GM20000 (cell line): ENCODE data around the gene CLEC5A.

Source experiments
- DNase-seq: peaks from one replicate; pipeline ENCODE4 v3.0.0; 2012; ENCODE audit warnings: low spot score
- CTCF ChIP-seq: IDR thresholded peaks from 2 replicates; pipeline ENCODE4 v1.5.1; 2012; ENCODE audit warnings: mild to moderate bottlenecking, control low read depth; ENCODE audit errors: extremely low read depth, missing control alignments

Gene CLEC5A

DNA sequence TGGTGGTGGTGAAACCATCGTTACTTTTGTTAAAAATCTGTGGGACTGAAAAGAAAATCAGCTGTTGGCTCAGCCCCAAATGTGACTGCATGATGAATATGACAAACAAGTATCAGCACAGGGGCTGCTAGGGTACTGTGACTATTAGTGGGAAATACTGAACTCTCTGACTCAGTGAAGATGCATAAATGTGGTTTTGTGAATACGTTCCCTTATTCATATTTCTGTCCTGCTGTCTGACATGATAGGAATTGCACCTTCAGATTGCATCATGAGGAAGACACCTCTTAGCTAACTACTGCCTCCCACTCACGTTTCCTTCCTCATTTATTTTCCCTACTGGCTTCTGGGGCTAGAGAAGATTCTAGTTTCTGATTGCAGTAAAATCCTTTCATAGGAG is 1.4 kb downstream of the CLEC5A start:
- no peak for TF ChIP-seq CTCF
- no peak for DNase-seq

- TF ChIP-seq CTCF = no peak
- no peak for DNase-seq
Measured at GRCh38 chr7:141944811-141945210, 2.0 kb downstream of the CLEC5A start.

DNA sequence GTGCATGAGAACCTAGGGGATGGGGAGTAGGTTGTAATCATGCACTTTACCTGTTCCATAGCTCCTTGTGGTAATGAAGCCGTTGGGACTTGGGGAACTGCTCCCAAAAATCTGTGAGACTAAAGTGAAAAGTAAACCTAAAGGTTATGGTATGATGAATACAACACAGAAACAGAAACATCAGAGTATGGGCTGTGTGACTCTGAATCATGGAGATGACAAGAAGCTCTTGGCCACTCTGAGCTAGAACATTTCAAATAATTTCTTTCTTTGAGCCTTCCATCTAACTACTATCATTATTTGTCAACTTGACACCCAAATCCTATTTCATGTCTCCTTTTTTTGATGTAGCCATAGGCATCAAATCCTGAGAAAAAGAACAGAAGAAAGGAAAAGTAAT is 2.9 kb downstream of the CLEC5A start:
- TF ChIP-seq CTCF = no peak
- no peak for DNase-seq

GRCh38 chr7:141941075-141941474 is 5.7 kb downstream of the CLEC5A start:
- no peak for TF ChIP-seq CTCF
- DNase-seq = no peak

DNA sequence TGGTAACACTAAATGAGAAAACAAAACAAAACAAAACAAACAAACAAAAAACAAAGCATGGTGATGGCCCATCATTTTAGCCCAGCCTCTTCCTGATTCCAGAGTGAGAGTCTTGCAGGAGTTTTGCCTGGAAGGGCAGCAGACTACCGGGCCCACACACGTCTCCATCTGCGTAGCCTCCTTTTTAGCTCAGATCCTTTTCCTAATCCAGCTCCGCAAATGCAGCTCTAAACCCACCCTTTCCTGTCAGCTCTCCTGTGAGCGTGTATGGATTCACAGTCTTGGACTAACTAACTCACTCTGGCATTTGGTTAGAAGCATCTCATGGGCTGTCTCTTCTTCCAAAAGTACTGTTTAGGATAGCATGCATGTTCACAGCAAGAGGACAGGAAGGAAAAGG is 16.6 kb downstream of the CLEC5A start:
- no peak for DNase-seq

DNA sequence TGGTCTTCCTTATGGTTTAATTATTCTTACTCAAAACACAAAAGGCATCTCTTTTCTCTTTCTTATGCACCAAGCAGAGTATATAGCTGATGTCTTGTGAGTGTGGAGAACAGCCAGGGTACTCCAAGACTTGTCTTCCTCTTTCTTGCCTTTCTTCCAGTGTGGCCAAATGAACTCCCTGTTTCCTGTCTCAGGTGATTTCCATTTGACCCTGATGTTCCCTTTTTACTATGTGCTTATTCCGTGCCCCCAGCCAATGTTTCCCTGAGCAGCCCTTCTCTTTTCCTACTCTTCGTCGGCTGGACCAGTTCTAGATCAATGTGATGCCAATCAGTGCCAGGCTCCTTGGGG is 18.0 kb downstream of the CLEC5A start:
- no peak for DNase-seq
- no peak for TF ChIP-seq CTCF

More for the DNA sequence above, 16.6 kb downstream of the CLEC5A start:
- TF ChIP-seq CTCF = no peak

GRCh38 chr7:141928146-141928844 is 18.5 kb downstream of the CLEC5A start:
- no peak for TF ChIP-seq CTCF
- DNase-seq = no peak
